Endometrium (tissue), 2 donors: ENCODE measurements around the gene PLEKHG4B.

Source experiments
- FAIRE-seq: peaks from 2 replicates; lab custom pipeline; 2012; peaks lifted over from hg19 to GRCh38; lab: Jason Lieb, UNC
- donor health status: control.
- donor health status: control.

Gene PLEKHG4B

GRCh38 chr5:76358-77169 lies 15.4 kb upstream of the PLEKHG4B start:
- no peak for FAIRE-seq

- no peak for FAIRE-seq
Observed at GRCh38 chr5:77170-77501, 14.8 kb upstream of the PLEKHG4B start.

GRCh38 chr5:77546-77945 lies 14.4 kb upstream of the PLEKHG4B start:
- no peak for FAIRE-seq

GRCh38 chr5:77957-78804 lies 13.8 kb upstream of the PLEKHG4B start:
- FAIRE-seq: no peak

GRCh38 chr5:78805-79149 lies 13.2 kb upstream of the PLEKHG4B start:
- no peak for FAIRE-seq

GRCh38 chr5:79263-79662 lies 12.7 kb upstream of the PLEKHG4B start:
- FAIRE-seq: no peak

GRCh38 chr5:79821-80220 lies 12.1 kb upstream of the PLEKHG4B start:
- FAIRE-seq: no peak

GRCh38 chr5:81391-82021 lies 10.5 kb upstream of the PLEKHG4B start:
- FAIRE-seq: no peak

GRCh38 chr5:82097-82496 lies 9.9 kb upstream of the PLEKHG4B start:
- FAIRE-seq: no peak

GRCh38 chr5:82570-82969 lies 9.4 kb upstream of the PLEKHG4B start:
- FAIRE-seq: no peak

- no peak for FAIRE-seq
Observed at GRCh38 chr5:83029-83428, 8.9 kb upstream of the PLEKHG4B start.

- no peak for FAIRE-seq
Observed at GRCh38 chr5:85334-85995, 6.5 kb upstream of the PLEKHG4B start.

- FAIRE-seq: no peak
Observed at GRCh38 chr5:89337-90286, 2.4 kb upstream of the PLEKHG4B start.

- no peak for FAIRE-seq
Observed at GRCh38 chr5:90590-91547, 1.1 kb upstream of the PLEKHG4B start.

GRCh38 chr5:92401-93220 lies 643 bp downstream of the PLEKHG4B start:
- FAIRE-seq: no peak

- FAIRE-seq: no peak
Observed at GRCh38 chr5:93221-93980, 1.4 kb downstream of the PLEKHG4B start.

- FAIRE-seq: no peak
Observed at GRCh38 chr5:94113-94892, 2.3 kb downstream of the PLEKHG4B start.
